B cell (primary cell): ENCODE data around the gene TBCD. TPM values are rescaled to one million over a fixed set of nuclear protein-coding genes. Genes with fewer than 3 reads are reported as not detected.

Experiments
- ATAC-seq: fragments of 200-7000 bp; cut with Tn5 transposase; one replicate; pipeline ENCODE4 v1.10.0; 2021; ENCODE audit warnings: low read depth, mild to moderate bottlenecking, moderate number of reproducible peaks, moderate library complexity
- CTCF ChIA-PET: fragments of 350-600 bp; sonication (Branson Sonifier 250); formaldehyde crosslinking; loops from one replicate; lab custom pipeline; 2021; ENCODE audit warnings: antibody characterized with exemption, inconsistent platforms; lab: Charles Lee
- POLR2A ChIA-PET: fragments of 350-600 bp; sonication (Branson Sonifier 250); formaldehyde crosslinking; loops from one replicate; lab custom pipeline; 2021; ENCODE audit warnings: antibody characterized with exemption; lab: Charles Lee
- DNase-seq: peaks from one replicate; pipeline ENCODE4 v3.0.0; 2013
- H2AFZ ChIP-seq: 2 replicates; pipeline ENCODE4 v1.6.1; 2012; ENCODE audit warnings: mild to moderate bottlenecking, low read depth, low read length; ENCODE audit not compliant: insufficient read depth, poor library complexity, severe bottlenecking
- H3K27ac ChIP-seq, 2 donors: 1 replicate in 1 of 2; 2 replicates in 1 of 2; pipeline ENCODE4 v1.5.1; 2012 to 2013; ENCODE audit warnings: low read length in 2 of 2, mild to moderate bottlenecking in 2 of 2, moderate library complexity in 1 of 2
- H3K27me3 ChIP-seq, 4 experiments: fragments of 200-600 bp in 1 of 4; sonication (generic) in 1 of 4; replicated peaks in 1 of 4; 1 replicate in 2 of 4; 2 replicates in 2 of 4; pipeline versions ENCODE4 v1.6.1 to v1.7.0; 2013 to 2016; ENCODE audit warnings: low read length in 3 of 4, mild to moderate bottlenecking in 2 of 4, mixed read lengths in 1 of 4, moderate library complexity in 1 of 4; ENCODE audit not compliant: insufficient read depth in 4 of 4, control insufficient read depth in 3 of 4; ENCODE audit errors: control extremely low read depth in 1 of 4
- H3K36me3 ChIP-seq, 2 experiments: replicated peaks in 1 of 2; 1 replicate in 1 of 2; 2 replicates in 1 of 2; pipeline versions ENCODE4 v1.6.1 to v1.7.1; 2013; ENCODE audit warnings: low read length in 1 of 2; ENCODE audit not compliant: insufficient read depth in 2 of 2, control insufficient read depth in 1 of 2; ENCODE audit errors: control extremely low read depth in 1 of 2, extremely low read depth in 1 of 2
- H3K4me1 ChIP-seq, 2 donors: fragments of 200-600 bp in 1 of 2; sonication (generic) in 1 of 2; 1 replicate in 1 of 2; 2 replicates in 1 of 2; pipeline versions ENCODE4 v1.5.1 to v1.6.1; 2013 to 2017; ENCODE audit warnings: low read length in 2 of 2; ENCODE audit not compliant: control insufficient read depth in 2 of 2, insufficient read depth in 2 of 2
- H3K4me2 ChIP-seq: replicated peaks from 2 replicates; pipeline ENCODE3; 2012; ENCODE audit warnings: mild to moderate bottlenecking, low read depth, low read length; ENCODE audit not compliant: poor library complexity, severe bottlenecking
- H3K4me3 ChIP-seq, 5 experiments: fragments of 200-600 bp in 1 of 5; sonication (generic) in 1 of 5; 1 replicate in 3 of 5; 2 replicates in 2 of 5; pipeline versions ENCODE4 v1.5.1 to v1.7.0; 2011 to 2016; ENCODE audit warnings: low read length in 4 of 5, mild to moderate bottlenecking in 4 of 5, low read depth in 2 of 5, control low read depth in 1 of 5, moderate library complexity in 1 of 5; ENCODE audit not compliant: insufficient read depth in 1 of 5; ENCODE audit errors: control extremely low read depth in 1 of 5, extremely low read depth in 1 of 5
- H3K79me2 ChIP-seq: fragments of 200-600 bp; sonication (generic); one replicate; pipeline ENCODE4 v1.6.0; 2016; ENCODE audit warnings: low read length; ENCODE audit not compliant: control insufficient read depth, insufficient read depth
- H3K9ac ChIP-seq: fragments of 200-600 bp; sonication (generic); 2 replicates; pipeline ENCODE4 v1.6.1; 2017; ENCODE audit warnings: mild to moderate bottlenecking, low read length, moderate library complexity
- H3K9me3 ChIP-seq, 3 donors: one replicate each; pipeline versions ENCODE4 v1.6.1 to v1.7.1; 2013; ENCODE audit warnings: low read length in 2 of 3; ENCODE audit not compliant: control insufficient read depth in 2 of 3, insufficient read depth in 1 of 3; ENCODE audit errors: control extremely low read depth in 1 of 3
- H4K20me1 ChIP-seq: 2 replicates; pipeline ENCODE4 v1.6.0; 2012; ENCODE audit warnings: mild to moderate bottlenecking, low read length; ENCODE audit not compliant: insufficient read depth, control insufficient read depth, poor library complexity, severe bottlenecking
- H3K27ac Mint-ChIP-seq: one replicate; pipeline ENCODE4 v1.8.0; 2021; ENCODE audit warnings: mixed read lengths
- H3K27me3 Mint-ChIP-seq: one replicate; pipeline ENCODE4 v1.8.0; 2021; ENCODE audit warnings: mixed read lengths
- H3K4me1 Mint-ChIP-seq: one replicate; pipeline ENCODE4 v1.8.0; 2021; ENCODE audit warnings: mixed read lengths
- H3K4me3 Mint-ChIP-seq: one replicate; pipeline ENCODE4 v1.8.0; 2021; ENCODE audit warnings: mixed read lengths
- H3K9me3 Mint-ChIP-seq: one replicate; pipeline ENCODE4 v1.8.0; 2022; ENCODE audit warnings: mixed read lengths; ENCODE audit not compliant: insufficient read depth
- CTCF ChIP-seq: fragments of 200-600 bp; IDR thresholded peaks from one replicate; pipeline ENCODE4 v1.8.0; 2022; ENCODE audit warnings: antibody characterized with exemption, mild to moderate bottlenecking
- EZH2 ChIP-seq: IDR thresholded peaks from 2 replicates; pipeline ENCODE4 v1.6.1; 2012; ENCODE audit warnings: borderline replicate concordance, low read depth, mild to moderate bottlenecking, moderate library complexity, low read length; ENCODE audit not compliant: insufficient read depth, poor library complexity, severe bottlenecking
- WGBS: methylation state at CpG from one replicate; pipeline ENCODE4 v1.1.5; 2013; ENCODE audit warnings: missing lambda C conversion rate; ENCODE audit not compliant: insufficient coverage; 5-methylcytosine and 5-hydroxymethylcytosine counted together
- intact Hi-C: fragments of 100-400 bp; cut with micrococcal nuclease; formaldehyde crosslinking; loops from one replicate; pipeline ENCODE4 v1.10.0; 2022
- polyA plus RNA-seq: library from polyadenylated mRNA; depleted of rRNA; stranded (reverse); fragments of >200 nt; gene quantifications from 2 replicates; pipeline ENCODE4 v1.2.3, GENCODE V29; 2012
- total RNA-seq, 2 donors: library from RNA; stranded (reverse); fragments of 120-200 nt in 1 of 2; gene quantifications; 1 replicate in 1 of 2; 2 replicates in 1 of 2; pipeline versions ENCODE4 v1.2.3 to v1.2.4, GENCODE V29; 2013 to 2022

The TBCD gene
- total and polyA plus RNA-seq, 2 donors (not counting 1 experiment from before 2014, with no cell fraction given): 60.8 to 101 TPM

- no peak overlapping the region for H3K4me3 ChIP-seq
- ATAC-seq: no peak
- intact Hi-C loops: no loop called here
- no peak overlapping the region for H3K27ac ChIP-seq
- DNase-seq: no peak
- Mint-ChIP-seq H3K9me3 (no peaks in the 10 kb centered on the region), H3K27ac (no peak overlapping the region), H3K4me1 (no peaks in the 10 kb centered on the region), H3K27me3 (no peaks in the 10 kb centered on the region), H3K4me3 (no peak overlapping the region)
- TF ChIP-seq CTCF (no peak), EZH2 (no peak)
- 100% methylated on average over 9 of the region's 12 CpGs for WGBS
- no peak overlapping the region for H3K9ac ChIP-seq
- ChIA-PET POLR2A (interaction anchor here (0.7 kb wide), 1 partner anchor 34 kb away, joined by 5 read pairs; no protein-coding TSS in a partner anchor), CTCF (interaction anchor here (1.1 kb wide), 1 partner anchor 58 kb away, joined by 3 read pairs; no protein-coding TSS in a partner anchor)
- no peaks in the 10 kb centered on the region for H3K9me3 ChIP-seq
- no peak overlapping the region for H2AFZ ChIP-seq
- H3K79me2 ChIP-seq: no peaks in the 10 kb centered on the region
- H4K20me1 ChIP-seq: no peaks in the 10 kb centered on the region
- no peak overlapping the region for H3K4me2 ChIP-seq
- H3K4me1 ChIP-seq: no peaks in the 10 kb centered on the region
- H3K36me3 ChIP-seq: no peaks in the 10 kb centered on the region
- H3K27me3 ChIP-seq: no peaks in the 10 kb centered on the region
Observed at GRCh38 chr17:82840431-82840831, 88.6 kb downstream of the TBCD start.

GRCh38 chr17:82841921-82842596, 90.2 kb downstream of the TBCD start:
- H3K9ac ChIP-seq: no peak overlapping the region
- H3K79me2 ChIP-seq: no peaks in the 10 kb centered on the region
- POLR2A ChIA-PET: no interaction called here
- ATAC-seq (no peak), DNase-seq (no peak)
- TF ChIP-seq EZH2 (no peak), CTCF (no peak)
- H3K4me3 ChIP-seq: no peak overlapping the region
- H2AFZ ChIP-seq: no peak overlapping the region
- H3K27ac ChIP-seq: no peak overlapping the region
- H3K27me3 Mint-ChIP-seq: no peaks in the 10 kb centered on the region
- intact Hi-C loops: no loop called here
- H3K9me3 Mint-ChIP-seq: no peaks in the 10 kb centered on the region
- H3K4me2 ChIP-seq: no peak overlapping the region
- H3K4me1 Mint-ChIP-seq: no peaks in the 10 kb centered on the region
- no peaks in the 10 kb centered on the region for H3K9me3 ChIP-seq
- H3K27me3 ChIP-seq: no peaks in the 10 kb centered on the region
- H3K4me3 Mint-ChIP-seq: no peak overlapping the region
- CTCF ChIA-PET: interaction anchor here (1.1 kb wide), 1 partner anchor 60 kb away, joined by 3 read pairs; no protein-coding TSS in a partner anchor
- H3K4me1 ChIP-seq: no peaks in the 10 kb centered on the region
- H4K20me1 ChIP-seq: no peaks in the 10 kb centered on the region
- H3K36me3 ChIP-seq: no peaks in the 10 kb centered on the region
- WGBS: 91% methylated on average over 10 of the region's 16 CpGs
- H3K27ac Mint-ChIP-seq: no peak overlapping the region
